Measurements from ENCODE around the gene STRADA.

Gene STRADA

DNA sequence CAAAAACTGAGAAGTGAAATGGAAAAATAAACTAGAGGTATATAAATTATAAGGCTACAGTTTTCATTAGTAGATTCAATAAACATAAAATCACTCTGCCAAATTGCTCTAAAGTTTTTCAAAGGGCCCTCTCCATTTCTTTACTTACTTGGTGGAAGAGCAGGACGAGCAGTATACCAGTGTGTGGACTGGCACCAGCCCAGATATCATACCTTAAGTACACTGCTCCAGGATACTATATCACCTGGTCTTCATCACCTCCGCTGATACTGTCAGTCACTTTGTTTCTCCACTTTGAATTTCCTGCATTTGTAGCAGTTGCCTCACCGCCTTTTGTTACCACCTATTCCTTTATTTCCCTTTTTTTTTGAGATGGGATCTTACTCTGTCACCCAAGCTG is 81.7 kb downstream of the STRADA start:
- Mint-ChIP-seq H3K27ac (no peak overlapping the region), H3K4me1 (peaks cover 7% of the 10 kb centered on the region), H3K27me3 (no peaks in the 10 kb centered on the region), H3K9me3 (no peaks in the 10 kb centered on the region), H3K4me3 (no peak overlapping the region), H3K36me3 (peaks cover 50% of the 10 kb centered on the region)
- ATAC-seq, result no peak

DNA sequence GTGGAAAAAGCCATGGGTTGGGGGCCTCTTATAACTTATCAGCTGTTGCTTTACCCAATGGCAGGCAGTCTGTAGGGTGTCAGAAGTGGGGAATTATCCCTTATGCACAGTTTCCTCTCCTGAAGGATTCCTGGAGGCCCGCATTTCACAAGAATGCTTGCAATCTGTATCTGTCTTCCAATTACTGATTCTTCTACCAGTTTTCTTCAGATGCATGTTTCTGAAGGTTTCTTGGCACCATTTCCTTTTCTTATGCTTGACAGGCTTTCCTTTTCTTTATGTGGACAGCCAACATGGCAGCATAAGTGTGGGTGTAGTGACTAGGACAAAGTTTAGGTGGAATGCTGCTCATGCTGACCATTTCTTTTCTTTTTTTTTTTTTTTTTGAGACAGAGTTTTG is 83.2 kb downstream of the STRADA start:
- Mint-ChIP-seq H3K9me3 (no peaks in the 10 kb centered on the region), H3K4me1 (no peaks in the 10 kb centered on the region), H3K27me3 (no peaks in the 10 kb centered on the region), H3K27ac (no peak overlapping the region), H3K36me3 (peaks cover 55% of the 10 kb centered on the region), H3K4me3 (no peak overlapping the region)
- ATAC-seq, result no peak

DNA sequence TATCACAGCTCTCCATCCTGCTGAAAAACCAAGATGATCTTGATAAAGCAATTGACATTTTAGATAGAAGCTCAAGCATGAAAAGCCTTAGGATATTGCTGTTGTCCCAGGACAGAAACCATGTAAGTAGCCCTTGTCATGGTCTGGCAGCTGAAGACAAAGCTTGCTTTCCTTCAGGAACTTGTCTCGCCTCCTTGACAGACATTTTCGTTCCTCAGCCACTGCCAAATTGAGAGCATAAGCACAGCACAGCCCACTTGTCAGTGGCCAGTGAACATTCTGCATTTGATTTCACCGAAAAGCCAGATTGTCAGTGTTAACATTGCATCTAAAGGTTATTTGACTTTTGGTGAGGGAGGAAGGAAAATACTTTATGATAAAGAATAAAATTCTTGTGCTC is 83.8 kb downstream of the STRADA start:
- Mint-ChIP-seq H3K9me3 (no peaks in the 10 kb centered on the region), H3K4me3 (no peak overlapping the region), H3K27ac (peak overlapping the region; percentile 11), H3K4me1 (no peaks in the 10 kb centered on the region), H3K27me3 (no peaks in the 10 kb centered on the region), H3K36me3 (peaks cover 60% of the 10 kb centered on the region)
- no peak for ATAC-seq

DNA sequence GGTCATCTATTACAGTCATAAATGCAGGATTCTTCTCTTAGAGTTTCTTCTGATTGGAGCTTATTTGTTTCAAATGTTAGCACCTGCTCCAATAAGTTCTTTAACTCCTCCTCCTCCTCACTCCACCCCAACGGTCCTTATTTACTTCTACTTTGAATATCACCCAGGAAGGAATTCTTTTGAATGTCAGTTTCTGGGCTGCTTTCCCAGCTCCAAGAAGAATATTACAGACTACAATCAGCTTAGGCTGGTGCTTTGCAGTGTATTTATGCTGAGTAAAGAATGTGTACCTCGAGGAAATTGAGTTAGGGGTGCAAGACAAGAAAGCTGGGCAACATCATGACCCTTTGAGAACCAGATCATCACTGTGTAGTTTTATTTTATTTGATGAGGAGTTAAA is 88.5 kb downstream of the STRADA start:
- Mint-ChIP-seq H3K36me3 (peaks cover 44% of the 10 kb centered on the region), H3K27me3 (no peaks in the 10 kb centered on the region), H3K4me1 (peaks cover 6% of the 10 kb centered on the region), H3K27ac (no peak overlapping the region), H3K9me3 (no peaks in the 10 kb centered on the region), H3K4me3 (no peak overlapping the region)
- no peak for ATAC-seq
